Omental fat pad (tissue), 4 donors: ENCODE measurements around the gene TP53RK. TPM values are rescaled to one million over a fixed set of nuclear protein-coding genes. Genes with fewer than 3 reads are reported as not detected.
A peak's percentile ranks its signal among the peaks of the same experiment; 100 is the strongest.

Experiments
- ATAC-seq: fragments of 150-250 bp; one replicate; pipeline ENCODE4 v1.9.1; 2016; ENCODE audit warnings: mild to moderate bottlenecking, moderate library complexity; ENCODE audit not compliant: low FRiP score
- DNase-seq: peaks from one replicate; pipeline ENCODE4 v3.0.0-alpha.2; 2019; ENCODE audit warnings: low spot score
- total RNA-seq, 4 donors: library from RNA; depleted of rRNA; stranded (reverse); fragments of >200 nt; gene quantifications; one replicate each; pipeline ENCODE4 v1.1.0, GENCODE V29; 2016
- TF ChIP-seq, protein P1 (sequence below), 3 donors: fragments of 450-650 bp; IDR thresholded peaks; one replicate each; pipeline ENCODE4 v1.5.1; 2016 to 2017; ENCODE audit warnings: antibody characterized with exemption in 3 of 3, mild to moderate bottlenecking in 3 of 3, moderate library complexity in 2 of 3

Gene TP53RK
- 10 to 100 TPM; 14.2 to 26.2 (median 15.7) TPM for total RNA-seq

DNA sequence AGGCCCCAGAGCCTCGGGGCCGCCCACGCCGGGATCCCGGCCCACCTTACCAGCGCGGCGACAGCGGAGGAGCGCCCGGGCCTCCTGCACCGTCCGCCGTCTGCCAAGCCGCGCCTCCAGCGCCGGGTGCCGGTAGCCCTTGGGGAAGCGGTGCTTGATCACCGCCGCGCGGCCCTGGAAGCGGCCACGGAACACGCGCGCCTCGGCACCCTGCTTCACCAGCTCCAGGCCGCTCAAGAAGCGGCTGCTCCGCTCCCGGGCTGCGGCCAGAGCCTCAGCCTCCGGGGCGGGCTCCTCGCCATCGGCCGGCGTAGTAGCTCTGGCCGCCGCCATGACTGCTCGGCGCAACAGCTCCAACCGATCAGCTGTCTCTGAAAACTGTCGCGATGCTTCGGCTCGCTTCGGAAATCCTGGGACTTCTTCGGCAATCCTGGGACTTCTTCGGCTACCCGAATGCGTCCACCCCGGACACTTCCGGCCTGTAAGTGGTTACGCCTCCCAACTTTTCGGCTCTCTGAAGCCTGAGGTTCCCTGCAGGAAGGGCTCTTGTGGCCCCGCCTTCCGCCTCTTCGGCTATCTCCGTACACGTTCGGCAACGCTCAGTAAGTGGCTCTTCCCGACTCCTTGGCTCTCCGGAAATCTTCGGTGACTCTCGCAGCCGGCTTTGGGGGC, at the start of gene TP53RK:
TSS of gene TP53RK (minus strand) at position 363 of the 672 bp plus-strand sequence. CDS start at position 333, 30 bp downstream.
- DNase-seq: peak; percentile 90
- ATAC-seq: peak; percentile 97
- TF ChIP-seq, protein P1, sequence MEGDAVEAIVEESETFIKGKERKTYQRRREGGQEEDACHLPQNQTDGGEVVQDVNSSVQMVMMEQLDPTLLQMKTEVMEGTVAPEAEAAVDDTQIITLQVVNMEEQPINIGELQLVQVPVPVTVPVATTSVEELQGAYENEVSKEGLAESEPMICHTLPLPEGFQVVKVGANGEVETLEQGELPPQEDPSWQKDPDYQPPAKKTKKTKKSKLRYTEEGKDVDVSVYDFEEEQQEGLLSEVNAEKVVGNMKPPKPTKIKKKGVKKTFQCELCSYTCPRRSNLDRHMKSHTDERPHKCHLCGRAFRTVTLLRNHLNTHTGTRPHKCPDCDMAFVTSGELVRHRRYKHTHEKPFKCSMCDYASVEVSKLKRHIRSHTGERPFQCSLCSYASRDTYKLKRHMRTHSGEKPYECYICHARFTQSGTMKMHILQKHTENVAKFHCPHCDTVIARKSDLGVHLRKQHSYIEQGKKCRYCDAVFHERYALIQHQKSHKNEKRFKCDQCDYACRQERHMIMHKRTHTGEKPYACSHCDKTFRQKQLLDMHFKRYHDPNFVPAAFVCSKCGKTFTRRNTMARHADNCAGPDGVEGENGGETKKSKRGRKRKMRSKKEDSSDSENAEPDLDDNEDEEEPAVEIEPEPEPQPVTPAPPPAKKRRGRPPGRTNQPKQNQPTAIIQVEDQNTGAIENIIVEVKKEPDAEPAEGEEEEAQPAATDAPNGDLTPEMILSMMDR (IDR thresholded peaks at IDR 0.05): peak in 1 of 3 donors; percentile 18

DNA sequence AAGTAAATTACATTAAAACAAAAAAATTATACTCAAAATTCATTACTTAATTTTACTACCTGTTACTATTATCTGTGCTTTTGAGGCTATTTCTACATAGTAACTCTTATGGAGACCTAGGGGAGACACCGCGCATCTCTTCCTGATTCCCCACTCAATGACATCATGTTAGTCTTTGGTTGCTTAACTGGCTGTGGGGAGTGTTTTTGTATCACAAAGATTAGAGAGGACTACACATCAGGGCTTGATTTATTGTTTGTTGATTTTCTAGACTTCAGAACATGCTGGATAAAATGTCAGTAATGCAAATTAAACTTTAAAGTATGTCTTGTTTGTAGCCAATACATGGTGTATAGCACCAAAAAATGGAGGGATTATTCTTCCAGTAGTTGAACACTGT, 46.2 kb upstream of the TP53RK start:
- DNase-seq: no peak
- TF ChIP-seq, protein P1 (IDR thresholded peaks at IDR 0.05): no peak
- ATAC-seq: no peak

DNA sequence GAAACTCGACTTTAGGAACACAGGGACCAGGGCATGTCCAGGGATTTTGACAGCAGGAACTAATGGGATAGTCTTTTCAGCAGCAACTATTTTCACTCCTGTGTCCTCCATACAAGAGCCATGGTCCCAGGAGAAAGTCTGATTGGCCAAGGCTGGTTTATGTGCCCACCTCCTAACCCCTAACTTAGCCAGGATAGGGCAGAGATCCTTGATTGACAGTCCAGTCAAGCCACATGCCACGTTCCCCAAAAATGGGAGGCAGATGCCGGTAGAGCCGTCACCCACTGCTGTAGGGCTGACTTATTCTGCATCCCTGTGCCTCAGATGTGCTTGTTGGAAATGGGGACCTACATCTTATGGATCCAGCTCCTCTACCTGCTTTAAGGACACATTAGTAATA, 42.5 kb upstream of the TP53RK start:
- DNase-seq (no peak), ATAC-seq (no peak)
- TF ChIP-seq, protein P1 (IDR thresholded peaks at IDR 0.05): no peak

DNA sequence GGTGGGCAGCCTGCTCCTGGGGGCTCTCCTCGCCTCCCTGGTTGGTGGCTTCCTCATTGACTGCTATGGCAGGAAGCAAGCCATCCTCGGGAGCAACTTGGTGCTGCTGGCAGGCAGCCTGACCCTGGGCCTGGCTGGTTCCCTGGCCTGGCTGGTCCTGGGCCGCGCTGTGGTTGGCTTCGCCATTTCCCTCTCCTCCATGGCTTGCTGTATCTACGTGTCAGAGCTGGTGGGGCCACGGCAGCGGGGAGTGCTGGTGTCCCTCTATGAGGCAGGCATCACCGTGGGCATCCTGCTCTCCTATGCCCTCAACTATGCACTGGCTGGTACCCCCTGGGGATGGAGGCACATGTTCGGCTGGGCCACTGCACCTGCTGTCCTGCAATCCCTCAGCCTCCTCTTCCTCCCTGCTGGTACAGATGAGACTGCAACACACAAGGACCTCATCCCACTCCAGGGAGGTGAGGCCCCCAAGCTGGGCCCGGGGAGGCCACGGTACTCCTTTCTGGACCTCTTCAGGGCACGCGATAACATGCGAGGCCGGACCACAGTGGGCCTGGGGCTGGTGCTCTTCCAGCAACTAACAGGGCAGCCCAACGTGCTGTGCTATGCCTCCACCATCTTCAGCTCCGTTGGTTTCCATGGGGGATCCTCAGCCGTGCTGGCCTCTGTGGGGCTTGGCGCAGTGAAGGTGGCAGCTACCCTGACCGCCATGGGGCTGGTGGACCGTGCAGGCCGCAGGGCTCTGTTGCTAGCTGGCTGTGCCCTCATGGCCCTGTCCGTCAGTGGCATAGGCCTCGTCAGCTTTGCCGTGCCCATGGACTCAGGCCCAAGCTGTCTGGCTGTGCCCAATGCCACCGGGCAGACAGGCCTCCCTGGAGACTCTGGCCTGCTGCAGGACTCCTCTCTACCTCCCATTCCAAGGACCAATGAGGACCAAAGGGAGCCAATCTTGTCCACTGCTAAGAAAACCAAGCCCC, 36.2 kb upstream of the TP53RK start:
- ATAC-seq: no peak
- TF ChIP-seq, protein P1 (IDR thresholded peaks at IDR 0.05): no peak
- no peak for DNase-seq

DNA sequence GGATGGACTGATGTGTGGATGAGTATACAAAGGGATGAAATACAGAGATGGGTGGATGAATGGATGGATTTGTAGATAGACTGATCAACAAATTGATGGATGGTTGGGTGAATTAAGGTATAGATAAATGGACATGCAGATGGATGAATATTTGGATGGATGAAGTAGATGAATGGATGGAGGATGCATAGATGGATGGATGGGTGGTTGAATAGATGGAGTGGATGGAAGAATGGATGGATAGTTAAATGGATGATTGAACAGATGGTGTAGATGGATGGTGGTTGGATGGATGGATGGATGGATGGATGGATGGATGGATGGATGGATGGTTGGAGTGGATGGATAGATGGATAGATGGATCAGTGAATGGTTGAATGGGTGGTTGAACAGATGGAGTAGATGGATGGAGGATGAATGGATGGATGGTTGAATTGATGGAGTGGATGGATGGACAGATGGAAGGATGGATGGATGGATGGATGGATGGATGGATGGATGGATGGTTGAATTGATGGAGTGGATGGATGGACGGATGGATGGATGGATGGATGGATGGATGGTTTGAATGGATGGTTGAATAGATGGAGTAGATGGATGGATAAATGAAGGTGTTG, 35.2 kb upstream of the TP53RK start:
- DNase-seq (no peak), ATAC-seq (no peak)
- TF ChIP-seq, protein P1 (IDR thresholded peaks at IDR 0.05): no peak

DNA sequence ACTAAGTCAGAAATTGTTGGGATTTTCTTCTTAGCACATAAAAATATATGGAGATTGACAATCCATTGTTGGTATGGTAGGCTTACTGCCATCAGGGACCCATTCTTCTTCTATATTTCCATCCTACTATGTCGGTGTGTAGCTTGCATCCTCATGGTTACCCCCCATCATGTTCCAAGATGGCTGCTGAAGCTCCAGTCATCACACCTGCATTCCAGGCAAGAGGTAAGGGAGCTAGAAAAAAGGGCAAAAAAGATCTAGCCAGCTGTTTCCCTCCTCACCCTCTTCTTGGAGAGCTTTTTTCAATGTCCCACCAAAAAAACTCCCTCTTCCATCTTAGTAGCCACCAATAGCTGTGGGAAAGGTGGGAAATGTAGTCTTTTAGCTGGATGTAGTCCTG, 33.8 kb upstream of the TP53RK start:
- TF ChIP-seq, protein P1 (IDR thresholded peaks at IDR 0.05): no peak
- ATAC-seq (no peak), DNase-seq (no peak)
